ENCODE results near the gene TTYH3. TPM values are rescaled to one million over a fixed set of nuclear protein-coding genes. Genes with fewer than 3 reads are reported as not detected.
"Not testable (repeated sequence)": the region's sequence is repeated elsewhere in the genome, so short reads cannot be mapped to it uniquely, and the experiment has no call there.

TTYH3 gene
- total RNA-seq, 1 experiment from 2014 or later: 18.3 TPM

DNA sequence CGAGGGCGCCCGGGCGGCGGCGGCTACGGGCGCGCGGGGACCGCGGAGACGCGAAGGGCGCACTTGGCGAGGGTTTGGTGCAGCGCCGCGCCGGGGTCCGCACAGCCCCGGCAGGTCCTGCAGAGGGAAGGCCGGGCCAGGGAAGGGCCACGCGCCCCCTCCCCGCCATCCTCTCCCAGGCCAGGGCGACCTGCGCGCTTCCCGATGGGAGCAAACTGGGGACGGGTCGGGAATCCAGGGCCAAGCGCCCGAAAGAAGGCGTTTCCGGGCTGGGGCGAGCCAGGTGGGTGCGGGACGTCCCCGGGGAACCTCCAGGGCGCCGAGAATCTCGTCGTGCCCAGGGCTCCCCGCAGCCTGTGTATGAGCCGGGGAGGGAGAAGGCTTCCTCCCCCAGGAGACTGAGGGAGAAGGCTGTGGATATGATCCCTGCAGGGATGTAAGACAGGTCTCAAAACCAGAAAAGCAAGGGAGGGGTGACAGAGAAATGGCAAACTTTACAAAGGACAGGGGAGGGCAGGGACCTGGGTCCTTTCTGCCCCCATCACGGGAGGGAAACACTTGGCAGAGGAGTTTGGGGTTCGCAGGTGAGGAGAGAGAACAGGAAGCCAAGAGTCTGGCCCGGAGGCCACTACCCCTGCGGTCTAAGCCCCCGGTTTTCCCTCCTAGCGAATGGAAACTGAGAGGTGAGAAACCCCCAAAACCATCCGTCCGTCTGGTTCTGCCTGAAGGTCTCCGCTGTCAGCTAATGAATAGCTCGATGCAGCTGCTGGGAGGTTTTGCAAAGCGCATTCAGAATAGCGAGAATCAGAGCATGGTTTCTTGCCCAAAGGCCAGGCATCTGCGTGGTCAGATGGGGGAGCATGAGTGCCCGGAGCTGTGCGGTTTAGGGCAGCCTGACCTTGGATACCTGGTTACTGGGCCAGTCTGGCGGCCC is 56.9 kb downstream of the TTYH3 start:
- DNase-seq (ENCODE audit: low read depth): peak; percentile 18

DNA sequence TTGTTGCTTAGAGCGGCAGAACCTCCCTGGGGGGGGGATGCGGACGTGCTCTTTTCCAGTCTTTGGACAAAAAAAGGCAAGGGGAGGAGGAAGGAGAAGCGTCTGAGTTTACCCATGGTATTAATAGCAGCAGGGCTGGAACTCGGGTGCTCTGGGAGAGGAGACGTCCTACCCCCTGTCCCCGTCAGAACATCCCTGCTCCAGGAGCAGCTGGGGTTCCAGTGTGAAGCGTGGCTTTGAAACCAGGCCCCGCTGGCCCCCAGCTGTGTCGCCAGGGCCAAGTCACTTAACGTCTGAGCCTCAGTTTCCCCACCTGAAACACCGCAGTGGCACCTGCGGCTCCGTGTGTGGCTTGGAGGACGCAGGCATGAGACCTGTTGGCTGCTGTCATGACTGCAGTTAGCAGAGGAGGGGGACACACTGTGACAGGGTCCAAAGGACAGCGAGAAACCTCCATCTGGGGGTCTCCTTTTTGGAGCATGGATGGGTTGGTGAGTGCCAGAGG is 57.6 kb downstream of the TTYH3 start:
- DNase-seq (ENCODE audit: low read depth): no peak

DNA sequence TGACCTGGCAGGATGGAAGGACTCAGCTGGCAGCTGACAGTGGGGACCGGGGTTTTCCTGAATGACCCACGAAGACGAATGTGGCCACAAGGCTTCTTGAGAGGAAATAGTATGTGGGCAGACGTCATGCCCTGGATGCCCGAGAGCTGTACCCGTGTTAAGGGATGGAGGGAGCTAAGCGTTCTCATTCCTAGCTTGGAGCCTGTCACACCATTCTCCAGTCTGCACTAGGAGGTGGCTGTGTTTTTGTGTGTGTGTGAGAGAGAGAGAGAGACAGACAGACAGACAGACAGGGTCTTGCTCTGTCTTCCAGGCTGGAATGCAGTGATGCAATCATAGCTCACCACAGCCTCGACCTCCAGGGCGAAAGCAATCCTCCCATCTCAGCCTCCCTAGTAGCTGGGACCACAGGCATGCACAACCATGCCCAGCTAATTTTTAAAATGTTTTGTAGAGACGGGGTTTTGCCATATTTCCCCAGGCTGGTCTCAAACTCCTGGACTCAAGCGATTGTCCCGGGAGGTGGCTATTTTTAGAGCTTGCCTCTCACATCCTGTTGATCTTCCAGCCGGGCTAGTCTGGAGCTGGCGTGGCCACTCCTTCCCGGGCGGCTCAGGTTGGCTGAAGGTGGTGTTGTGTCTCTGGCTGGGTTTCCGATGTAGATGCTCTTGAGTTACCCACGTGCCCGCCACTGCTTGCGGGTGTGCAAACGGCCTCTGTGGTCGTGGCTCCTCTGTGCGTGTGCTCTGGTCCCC is 58.3 kb downstream of the TTYH3 start:
- DNase-seq (ENCODE audit: low read depth): peak; percentile 80

DNA sequence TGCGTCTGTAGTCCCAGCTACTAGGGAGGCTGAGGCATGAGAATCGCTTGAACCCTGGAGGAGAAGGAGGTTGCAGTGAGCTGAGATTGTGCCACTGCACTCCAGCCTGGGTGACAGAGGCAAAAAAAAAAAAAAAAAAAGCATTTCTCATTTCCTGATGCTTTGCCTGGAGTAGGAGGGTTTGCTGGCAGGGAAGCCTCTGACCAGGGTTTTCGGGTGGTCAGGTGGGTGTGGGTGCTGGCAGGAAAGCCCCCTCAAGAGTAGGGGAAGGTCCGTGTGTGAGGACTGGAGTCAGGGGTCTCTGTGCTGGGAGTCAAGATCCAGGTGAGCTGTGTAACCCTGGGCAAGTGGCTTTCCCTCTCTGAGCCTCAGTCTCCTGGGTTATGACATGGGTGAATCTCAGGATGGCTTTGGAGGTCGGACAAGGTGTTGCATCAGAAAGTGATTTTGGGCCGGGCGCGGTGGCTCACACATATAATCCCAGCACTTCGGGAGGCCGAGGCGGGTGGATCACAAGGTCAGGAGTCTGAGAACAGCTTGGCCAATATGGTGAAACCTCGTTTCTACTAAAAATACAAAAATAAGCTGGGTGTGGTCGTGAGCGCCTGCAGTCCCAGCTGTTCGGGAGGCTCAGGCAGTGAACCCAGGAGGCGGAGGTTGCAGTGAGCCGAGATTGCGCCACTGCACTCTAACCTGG is 59.4 kb downstream of the TTYH3 start:
- no peak for DNase-seq (ENCODE audit: low read depth)

DNA sequence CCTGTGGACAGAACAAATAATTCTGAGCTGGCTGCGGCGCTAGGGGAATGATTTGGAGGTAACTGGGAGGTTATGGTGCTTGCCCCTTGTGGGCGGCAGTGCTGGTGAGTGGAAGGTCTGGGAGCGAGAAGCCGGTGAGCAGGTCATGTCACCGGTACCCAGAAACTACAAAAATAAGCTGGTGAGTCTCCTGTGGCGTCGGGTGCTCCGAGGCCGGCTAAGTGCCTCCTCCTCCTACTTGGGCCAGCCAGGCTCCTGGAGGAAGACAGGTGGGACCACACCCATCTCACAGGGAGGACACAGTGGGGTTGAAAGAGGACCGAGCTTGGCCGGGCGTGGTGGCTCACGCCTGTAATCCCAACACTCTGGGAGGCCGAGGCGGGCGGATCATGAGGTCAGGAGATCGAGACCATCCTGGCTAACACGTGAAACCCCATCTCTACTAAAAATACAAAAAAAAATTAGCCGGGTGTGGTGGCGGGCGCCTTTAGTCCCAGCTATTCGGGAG is 60.2 kb downstream of the TTYH3 start:
- DNase-seq (ENCODE audit: low read depth): not testable (repeated sequence)

DNA sequence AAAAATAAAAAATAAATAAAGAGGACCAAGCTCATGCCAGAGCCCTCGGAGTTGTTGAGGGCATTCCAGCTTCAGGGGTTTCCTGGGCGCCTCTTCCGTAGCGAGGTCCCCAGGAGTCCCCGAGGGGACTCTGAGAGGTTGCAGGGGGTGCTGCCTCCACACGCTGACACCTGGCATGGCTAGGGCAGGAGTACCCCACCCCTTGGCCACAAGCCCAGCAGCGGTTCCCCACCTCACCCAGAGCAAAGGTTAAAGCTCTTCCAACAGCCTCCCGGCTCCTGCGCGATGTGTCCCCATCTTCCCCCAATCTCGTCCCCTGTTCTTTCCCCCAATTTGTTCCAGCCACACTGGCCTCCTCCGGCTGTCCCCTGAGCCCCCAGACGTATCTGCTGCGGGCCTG is 60.8 kb downstream of the TTYH3 start:
- no peak for DNase-seq (ENCODE audit: low read depth)

DNA sequence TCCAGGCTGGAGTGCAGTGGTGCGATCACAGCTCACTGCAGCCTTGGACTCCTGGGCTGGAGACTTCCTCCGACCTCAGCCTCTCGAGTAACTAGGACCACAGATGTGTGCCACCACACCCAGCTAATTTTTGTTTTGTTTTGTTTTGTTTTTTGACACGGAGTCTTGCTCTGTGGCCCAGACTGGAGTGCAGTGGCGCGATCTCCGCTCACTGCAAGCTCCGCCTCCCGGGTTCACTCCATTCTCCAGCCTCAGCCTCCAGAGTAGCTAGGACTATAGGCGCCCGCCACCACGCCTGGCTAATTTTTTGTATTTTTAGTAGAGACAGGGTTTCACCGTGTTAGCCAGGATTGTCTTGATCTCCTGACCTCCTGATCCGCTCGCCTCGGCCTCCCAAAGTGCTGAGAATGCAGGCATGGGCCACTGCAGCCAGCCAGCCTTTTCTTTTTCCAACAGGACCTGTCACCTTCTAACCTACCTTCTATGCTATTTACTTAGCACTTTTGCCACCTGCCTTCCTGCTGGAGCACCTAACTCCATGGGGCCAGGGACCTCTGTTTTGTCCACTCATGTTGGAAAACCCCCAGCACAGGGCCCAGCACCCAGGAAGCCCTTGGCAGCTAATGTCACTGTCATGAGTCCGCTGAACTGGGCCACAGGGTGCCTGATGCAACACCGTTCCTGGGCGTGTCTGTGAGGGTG is 61.8 kb downstream of the TTYH3 start:
- DNase-seq (ENCODE audit: low read depth): not testable (repeated sequence)

DNA sequence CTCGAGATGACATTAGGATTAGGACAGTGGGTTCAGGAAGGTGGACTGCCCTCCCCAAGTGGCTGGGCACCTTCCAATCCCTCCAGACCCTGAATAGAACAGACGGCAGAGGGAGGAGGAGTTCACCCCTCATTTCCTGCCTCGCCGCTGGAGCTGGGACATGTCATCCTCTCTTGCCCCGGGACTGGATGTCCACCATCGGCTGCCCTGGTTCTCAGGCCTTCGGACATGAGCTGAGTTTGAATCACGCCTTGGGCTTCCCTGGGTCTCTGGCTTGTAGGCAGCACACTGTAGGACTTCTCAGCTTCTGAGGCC is 62.3 kb downstream of the TTYH3 start:
- DNase-seq (ENCODE audit: low read depth): not testable (repeated sequence)

DNA sequence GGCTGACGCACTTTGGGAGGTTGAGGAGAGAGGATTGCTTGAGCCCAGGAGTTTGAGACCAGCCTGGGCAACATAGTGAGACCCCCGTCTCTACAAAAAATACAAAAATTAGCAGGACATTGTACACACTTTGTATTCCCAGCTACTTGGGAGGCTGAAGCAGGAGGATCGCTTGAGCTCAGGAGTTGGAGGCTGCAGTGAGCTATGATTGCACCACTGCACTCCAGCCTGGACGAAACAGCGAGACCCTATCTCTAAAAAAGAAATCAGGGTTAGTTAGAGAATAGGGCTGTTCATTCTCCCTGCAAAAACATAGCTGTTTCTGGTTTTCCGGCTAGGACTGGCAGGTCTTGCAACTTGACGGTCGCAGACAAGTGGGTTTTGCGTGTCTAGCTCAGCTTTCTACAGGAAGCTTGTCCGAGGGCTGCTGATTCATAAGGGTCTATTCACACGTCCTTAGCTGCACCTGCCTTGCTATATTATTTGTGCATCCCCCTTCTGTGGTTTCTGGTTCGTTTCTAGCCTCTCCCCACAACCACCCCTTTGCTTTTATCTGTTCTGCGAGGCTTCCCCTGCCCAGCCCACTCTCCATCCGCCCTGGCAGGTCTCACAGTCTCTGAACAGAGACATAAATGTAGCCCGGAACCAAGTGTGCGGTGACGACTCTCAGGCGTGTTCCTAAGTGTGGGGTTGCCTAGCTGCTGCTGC is 66.9 kb downstream of the TTYH3 start:
- DNase-seq (ENCODE audit: low read depth): no peak

DNA sequence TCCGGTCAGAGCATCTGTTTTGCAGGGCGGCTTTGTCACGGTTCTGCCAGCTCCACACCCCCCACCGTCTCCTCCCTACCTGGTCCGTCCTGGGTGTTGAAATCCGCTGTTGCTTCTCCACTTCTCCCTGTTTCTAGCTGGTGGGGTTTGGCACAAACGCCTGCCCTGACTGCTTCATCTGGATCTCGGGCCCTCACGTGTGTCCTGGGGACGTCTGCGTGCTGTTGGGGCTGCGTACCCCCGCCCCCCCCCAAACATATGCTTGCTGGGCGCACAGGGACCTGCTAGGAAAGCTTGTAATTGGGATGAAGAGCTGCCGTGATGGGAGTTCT is 67.5 kb downstream of the TTYH3 start:
- no peak for DNase-seq (ENCODE audit: low read depth)

DNA sequence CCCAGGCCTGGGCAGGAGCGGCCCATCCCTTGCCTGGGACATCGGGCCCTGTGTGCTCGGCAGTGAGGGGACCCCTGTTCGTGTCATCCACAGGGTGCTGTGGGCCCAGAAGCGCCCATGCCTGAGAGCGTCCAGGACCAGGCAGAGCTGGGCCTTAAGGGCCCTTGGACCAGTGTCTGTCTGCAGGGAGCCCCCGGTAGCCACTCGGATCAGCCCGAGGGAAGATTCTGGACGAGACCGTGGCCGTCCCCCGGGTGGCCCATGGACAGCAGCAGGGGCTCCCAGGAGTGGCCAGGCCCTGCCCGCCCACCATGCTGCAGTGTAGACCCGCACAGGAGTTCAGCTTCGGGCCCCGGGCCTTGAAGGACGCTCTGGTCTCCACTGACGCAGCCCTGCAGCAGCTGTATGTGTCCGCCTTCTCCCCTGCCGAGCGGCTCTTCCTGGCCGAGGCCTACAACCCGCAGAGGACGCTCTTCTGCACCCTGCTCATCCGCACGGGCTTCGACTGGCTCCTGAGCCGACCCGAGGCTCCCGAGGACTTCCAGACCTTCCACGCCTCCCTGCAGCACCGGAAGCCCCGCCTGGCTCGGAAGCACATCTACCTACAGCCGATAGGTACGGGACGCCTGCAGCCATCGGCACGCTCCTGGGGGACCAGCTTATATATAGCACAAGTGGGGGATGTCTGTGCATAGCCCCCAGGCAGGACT is 68.5 kb downstream of the TTYH3 start:
- DNase-seq (ENCODE audit: low read depth): no peak

DNA sequence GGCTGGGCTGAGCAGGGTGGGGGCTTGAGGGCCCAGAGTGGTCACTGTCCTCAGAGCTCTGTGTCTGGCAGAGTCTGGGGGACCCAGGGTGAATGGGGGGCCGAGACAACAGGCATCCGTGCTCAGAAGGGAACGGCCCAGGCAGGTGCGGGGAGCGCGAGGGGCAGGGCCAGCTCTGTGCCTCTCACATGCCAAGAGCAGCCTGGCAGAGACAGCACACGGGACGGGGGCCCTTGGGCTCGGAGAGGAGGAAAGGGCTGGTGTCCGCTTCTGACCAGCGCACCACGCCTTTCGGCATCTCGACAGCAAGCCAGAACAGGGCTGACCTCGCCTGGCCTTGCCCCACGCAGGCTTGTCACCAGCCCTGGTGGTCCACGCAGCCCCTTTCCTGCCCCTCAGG is 69.6 kb downstream of the TTYH3 start:
- DNase-seq (ENCODE audit: low read depth): no peak

DNA sequence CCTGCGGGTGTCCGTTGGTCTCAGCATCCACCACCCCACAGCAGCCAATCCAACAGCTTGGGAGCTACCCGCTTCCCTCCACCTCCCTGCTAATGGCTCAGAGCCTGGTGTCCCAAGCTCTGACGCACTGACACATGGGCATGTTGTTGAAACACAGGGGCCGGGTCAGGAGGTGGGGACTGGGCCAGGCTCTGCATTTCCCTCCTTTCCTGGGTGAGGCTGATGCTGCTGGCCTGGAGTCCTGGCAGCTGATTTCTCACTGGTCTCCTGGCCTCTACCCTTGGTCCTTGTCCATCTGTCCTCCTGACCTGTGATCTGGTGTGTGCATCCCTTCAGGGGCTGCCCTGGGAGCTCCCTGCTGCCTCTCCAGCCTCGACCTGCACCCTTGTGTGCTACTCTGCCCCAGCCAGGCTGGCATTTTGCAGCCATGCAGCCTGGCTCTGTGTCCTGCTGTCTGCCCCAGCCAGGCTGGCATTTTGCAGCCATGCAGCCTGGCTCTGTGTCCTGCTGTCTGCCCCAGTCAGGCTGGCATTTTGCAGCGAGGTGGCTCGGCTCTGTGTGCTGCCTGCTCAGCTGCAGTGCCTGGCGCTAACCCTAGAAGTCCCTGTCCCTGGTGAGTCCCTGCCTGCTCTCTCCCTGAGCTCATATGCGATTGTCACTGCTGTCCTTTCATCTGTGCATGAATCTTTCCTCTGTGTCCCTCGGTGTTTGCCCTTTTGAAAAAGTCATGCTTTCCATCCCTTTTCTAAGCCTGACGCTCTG is 70.2 kb downstream of the TTYH3 start:
- no peak for DNase-seq (ENCODE audit: low read depth)

DNA sequence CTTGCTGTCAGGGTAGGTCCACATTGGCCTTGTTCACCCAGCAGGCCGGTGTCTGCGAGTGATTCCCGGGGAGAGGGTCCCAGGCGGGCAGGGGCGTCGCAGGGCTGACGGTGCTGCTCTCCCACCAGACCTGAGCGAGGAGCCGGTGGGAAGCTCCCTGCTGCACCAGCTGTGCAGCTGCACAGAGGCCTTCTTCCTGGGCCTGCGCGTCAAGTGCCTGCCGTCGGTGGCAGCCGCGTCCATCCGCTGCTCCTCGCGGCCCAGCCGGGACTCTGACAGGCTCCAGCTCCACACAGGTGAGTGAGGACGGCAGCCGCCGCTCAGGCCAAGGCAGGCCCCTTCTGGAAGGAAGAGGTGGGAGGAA is 70.8 kb downstream of the TTYH3 start:
- no peak for DNase-seq (ENCODE audit: low read depth)

DNA sequence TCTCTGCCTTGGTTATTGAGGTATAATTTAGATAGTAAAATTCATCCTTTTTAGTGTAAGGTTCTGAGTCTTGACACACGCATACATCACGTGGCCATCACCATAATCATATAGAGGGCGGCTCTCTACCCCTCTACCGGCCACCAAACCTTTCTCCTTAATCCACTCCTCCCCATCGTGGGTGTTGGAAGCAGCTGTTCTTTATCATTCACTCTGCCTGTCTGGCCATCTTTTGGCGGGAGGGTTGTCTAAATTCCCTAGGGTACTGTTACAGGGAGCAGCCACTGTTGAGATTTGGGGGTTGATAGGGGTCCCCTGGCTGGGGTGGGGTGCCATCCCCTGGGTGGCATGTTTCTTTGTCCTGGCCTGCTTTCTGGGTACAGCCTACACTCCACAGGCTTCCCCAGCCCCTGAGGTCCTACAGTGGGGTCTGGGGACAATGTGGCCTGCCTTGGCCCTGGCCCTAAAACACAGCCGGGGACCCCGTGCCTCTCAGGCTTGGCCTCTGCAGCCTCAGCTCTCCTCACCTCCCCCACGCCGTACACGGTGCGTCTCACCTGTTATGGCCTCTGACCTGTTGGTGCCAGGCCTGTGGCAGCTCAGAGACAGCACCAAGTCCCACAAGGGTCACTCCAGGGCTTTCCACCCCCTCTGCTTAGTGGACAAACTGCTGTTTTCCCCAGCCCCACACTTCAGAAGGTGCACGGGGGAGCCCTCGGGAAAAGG is 73.7 kb downstream of the TTYH3 start:
- DNase-seq (ENCODE audit: low read depth): no peak

DNA sequence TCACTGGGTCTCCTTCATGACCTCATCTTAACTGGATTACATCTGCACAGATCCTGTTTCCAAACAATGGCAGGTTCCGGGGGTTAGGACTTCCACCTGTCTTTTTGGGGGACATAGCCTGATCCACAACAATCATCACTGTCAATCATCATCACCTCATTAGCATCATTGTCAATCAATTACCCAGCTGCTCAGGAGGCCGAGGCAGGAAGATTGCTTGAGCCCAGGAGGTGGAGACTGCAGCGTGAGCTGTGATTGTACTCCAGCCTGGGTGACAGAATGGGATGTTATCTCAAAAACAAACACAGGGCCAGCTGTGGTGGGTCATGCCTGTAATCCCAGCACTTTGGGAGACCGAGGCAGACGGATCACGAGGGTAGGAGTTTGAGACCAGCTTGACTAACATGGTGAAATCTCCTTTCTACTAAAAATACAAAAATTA is 74.9 kb downstream of the TTYH3 start:
- DNase-seq (ENCODE audit: low read depth): no peak

DNA sequence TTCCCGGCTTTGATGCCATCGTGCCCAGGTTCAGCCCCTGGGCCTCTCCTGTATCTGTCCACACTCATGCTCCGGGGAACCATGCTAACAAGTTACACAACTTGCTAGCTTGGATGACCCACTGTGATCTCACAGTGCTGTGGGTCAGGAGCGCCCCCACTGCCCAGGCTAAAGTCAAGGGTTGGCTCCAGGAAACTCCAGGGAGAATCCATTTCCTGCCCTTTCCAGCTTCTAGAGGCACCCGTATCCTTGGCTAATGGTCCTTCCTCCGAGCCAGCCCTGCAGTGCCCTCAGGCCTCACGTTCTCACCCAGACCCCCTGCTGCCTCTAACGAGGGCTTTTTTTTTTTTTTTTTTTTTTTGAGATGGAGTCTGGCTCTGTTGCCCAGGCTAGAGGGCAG is 75.7 kb downstream of the TTYH3 start:
- DNase-seq (ENCODE audit: low read depth): no peak

DNA sequence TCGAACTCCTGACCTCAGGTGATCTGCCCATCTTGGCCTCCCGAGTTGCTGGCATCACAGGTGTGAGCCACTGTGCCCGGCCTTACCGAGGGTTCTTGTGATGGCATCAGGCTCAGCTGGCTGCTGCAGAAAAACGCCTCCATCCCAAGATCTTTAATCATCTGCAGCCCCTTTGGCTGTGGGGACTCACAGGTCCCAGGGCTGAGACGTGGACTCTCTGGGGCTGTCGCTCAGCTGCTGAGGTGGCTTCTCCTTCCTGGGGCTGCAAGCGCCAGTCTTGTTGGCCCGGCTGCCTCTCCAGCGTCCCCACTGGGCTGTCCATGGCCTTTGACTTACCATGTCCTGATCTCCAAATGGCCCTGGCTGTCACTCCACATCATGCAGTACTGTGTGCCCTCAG is 76.3 kb downstream of the TTYH3 start:
- no peak for DNase-seq (ENCODE audit: low read depth)
